Measurements from ENCODE around the gene ZNF605. TPM values are rescaled to one million over a fixed set of nuclear protein-coding genes. Genes with fewer than 3 reads are reported as not detected.

Gene ZNF605
- total RNA-seq: 10 to 100 TPM in 2 of 4 donors, 1 to 10 TPM in 2; 4.5 to 21.3 (median 10.3) TPM

DNA sequence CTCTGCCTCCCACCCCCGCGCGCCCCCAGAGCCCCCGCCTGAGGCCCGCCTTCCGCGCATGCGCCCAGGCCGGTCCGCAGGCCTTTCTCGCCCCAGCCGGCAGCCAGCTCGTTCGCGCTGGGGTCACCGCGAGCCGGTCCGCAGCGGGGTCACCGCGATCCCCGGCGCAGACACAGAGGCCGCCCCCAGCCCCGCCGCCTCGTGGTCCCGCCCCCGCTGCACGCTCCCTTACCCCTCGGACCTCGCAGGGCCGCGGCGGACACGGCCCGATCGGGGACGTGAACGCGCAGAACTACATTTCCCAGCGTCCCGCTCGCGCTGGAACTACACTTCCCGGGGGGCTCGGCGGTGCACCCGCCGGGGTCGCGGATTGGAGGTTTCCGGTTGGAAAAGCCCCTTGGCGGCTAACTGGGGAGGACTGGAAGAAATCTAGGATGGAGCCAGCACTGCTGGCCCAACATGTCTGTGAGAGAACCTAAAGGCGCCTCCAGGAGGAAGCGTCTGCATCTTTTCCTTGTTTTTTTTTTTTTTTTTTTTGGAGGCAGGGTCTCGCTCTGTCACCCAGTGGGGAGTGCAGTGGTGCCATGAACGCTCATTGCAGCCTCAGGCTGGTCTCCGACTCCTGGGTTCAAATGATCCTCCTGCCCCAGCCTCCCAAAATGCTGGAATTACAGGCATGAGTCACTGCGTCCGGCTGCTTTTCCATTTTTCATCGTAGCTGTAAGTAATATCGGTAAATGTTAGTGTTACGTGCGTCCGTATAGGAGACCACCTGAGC, at the start of gene ZNF605:
Gene ZNF605, minus strand, starts transcription at position 296 of the 778 bp plus-strand sequence. CDS start 10,671 bp downstream, outside the sequence.
- Histone ChIP-seq H3K27me3 (no peaks in the 10 kb centered on the region), H3K4me1 (peaks cover 4 to 12% (median 9%) of the 10 kb centered on the region in 4 donors), H3K9me3 (peaks cover 0 to 8% of the 10 kb centered on the region in 2 donors), H3K36me3 (no peaks in the 10 kb centered on the region), H3K27ac (peak within 1 kb of the TSS; percentile 88 to 96 (median 92)), H3K4me3 (peak within 1 kb of the TSS; percentile 82 to 100 (median 87))
- TF ChIP-seq POLR2AphosphoS5 (IDR thresholded peaks at IDR 0.05) (peak in 2 of 3 donors; percentile 55 to 56), POLR2A (IDR thresholded peaks at IDR 0.05) (no peak)
- intact Hi-C loops (cut with DNase I; ENCODE audit: low total_unique reads) (no loop called here), in situ Hi-C loops (cut with MboI; ENCODE audit: low pct_ligation_motif_present in 1 of 4, low pct_unique_long_range_greater_than_20kb in 1 of 4, low sequenced_read_pairs in 3 of 4) (no loop called here)
- 3 to 9% methylated on average over 10 to 57 of the region's 67 CpGs for WGBS, 2 donors (ENCODE audit: low coverage in 1 of 2)
- DNase-seq: peak; percentile 87

DNA sequence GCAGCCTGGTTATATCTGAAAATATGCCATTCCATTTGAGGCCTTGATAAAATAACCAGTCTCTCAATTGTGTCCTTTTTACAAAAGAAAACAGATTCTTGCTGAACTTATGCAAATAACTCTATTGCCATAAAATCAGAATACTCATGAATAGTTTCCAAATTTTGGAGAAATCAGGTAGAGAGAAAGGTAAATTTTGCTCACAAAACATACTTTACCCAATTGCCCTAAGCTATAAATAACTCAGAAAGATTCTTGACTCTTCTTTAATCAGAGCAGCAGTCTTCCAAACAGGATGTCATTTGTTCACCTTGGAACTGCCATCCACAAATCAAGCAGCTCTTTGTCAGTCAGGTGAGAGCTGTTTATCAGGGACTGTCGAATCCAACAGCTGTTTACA, 42.6 kb upstream of the ZNF605 start:
- peaks cover 0 to 70% (median 9%) of the 10 kb centered on the region in 4 donors for H3K36me3 ChIP-seq
- peaks cover 92 to 95% of the 10 kb centered on the region in 2 donors for H3K9me3 ChIP-seq
- 0 to 30% methylated on average over 1 of the region's 1 CpG for WGBS, 2 donors (ENCODE audit: low coverage in 1 of 2)

DNA sequence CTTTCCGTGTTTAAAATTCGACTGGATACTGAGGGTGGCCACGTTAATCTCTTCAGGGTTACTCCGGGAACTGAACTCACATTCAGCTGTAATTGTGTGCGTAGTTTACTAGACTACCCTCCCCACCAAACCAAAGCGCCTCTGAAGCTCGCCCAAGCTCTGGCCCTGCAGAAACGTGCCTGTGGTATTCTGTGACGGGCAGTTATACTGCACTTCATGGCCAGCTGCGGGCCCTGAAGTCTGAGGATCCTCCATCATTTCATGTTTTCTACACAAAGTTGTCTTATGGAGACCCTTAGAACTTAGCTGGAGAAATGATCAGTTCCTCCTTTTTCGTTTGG, 30.7 kb upstream of the ZNF605 start:
- no peak for DNase-seq
- peaks cover 0 to 31% (median 9%) of the 10 kb centered on the region in 4 donors for H3K36me3 ChIP-seq
- peaks cover 33 to 36% of the 10 kb centered on the region in 2 donors for H3K9me3 ChIP-seq
- H3K4me3 ChIP-seq: peak overlapping the region; percentile 79 to 98 (median 94)
- in situ Hi-C loops (cut with MboI; ENCODE audit: low pct_ligation_motif_present in 1 of 4, low pct_unique_long_range_greater_than_20kb in 1 of 4, low sequenced_read_pairs in 3 of 4): no loop called here
- no peaks in the 10 kb centered on the region for H3K27me3 ChIP-seq
- 4 to 8% methylated on average over 1 to 11 of the region's 11 CpGs for WGBS, 2 donors (ENCODE audit: low coverage in 1 of 2)
- peak overlapping the region; percentile 78 to 93 (median 92) for H3K27ac ChIP-seq
- intact Hi-C loops (cut with DNase I; ENCODE audit: low total_unique reads): no loop called here
- peaks cover 0 to 18% (median 8%) of the 10 kb centered on the region in 4 donors for H3K4me1 ChIP-seq
- TF ChIP-seq POLR2AphosphoS5 (IDR thresholded peaks at IDR 0.05): no peak
- no peak for TF ChIP-seq POLR2A (IDR thresholded peaks at IDR 0.05)
- TF ChIP-seq EP300 (IDR thresholded peaks at IDR 0.05; ENCODE audit: low read depth): no peak
- TF ChIP-seq, protein P1, sequence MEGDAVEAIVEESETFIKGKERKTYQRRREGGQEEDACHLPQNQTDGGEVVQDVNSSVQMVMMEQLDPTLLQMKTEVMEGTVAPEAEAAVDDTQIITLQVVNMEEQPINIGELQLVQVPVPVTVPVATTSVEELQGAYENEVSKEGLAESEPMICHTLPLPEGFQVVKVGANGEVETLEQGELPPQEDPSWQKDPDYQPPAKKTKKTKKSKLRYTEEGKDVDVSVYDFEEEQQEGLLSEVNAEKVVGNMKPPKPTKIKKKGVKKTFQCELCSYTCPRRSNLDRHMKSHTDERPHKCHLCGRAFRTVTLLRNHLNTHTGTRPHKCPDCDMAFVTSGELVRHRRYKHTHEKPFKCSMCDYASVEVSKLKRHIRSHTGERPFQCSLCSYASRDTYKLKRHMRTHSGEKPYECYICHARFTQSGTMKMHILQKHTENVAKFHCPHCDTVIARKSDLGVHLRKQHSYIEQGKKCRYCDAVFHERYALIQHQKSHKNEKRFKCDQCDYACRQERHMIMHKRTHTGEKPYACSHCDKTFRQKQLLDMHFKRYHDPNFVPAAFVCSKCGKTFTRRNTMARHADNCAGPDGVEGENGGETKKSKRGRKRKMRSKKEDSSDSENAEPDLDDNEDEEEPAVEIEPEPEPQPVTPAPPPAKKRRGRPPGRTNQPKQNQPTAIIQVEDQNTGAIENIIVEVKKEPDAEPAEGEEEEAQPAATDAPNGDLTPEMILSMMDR (IDR thresholded peaks at IDR 0.05): no peak

More for the DNA sequence above, 42.6 kb upstream of the ZNF605 start:
- H3K27me3 ChIP-seq: no peaks in the 10 kb centered on the region
- in situ Hi-C loops (cut with MboI; ENCODE audit: low pct_ligation_motif_present in 1 of 4, low pct_unique_long_range_greater_than_20kb in 1 of 4, low sequenced_read_pairs in 3 of 4) (no loop called here), intact Hi-C loops (cut with DNase I; ENCODE audit: low total_unique reads) (no loop called here)
- DNase-seq: no peak
- TF ChIP-seq POLR2AphosphoS5 (IDR thresholded peaks at IDR 0.05) (no peak), POLR2A (IDR thresholded peaks at IDR 0.05) (no peak), EP300 (IDR thresholded peaks at IDR 0.05; ENCODE audit: low read depth) (no peak)
- TF ChIP-seq, protein P1 (IDR thresholded peaks at IDR 0.05): no peak
- no peak overlapping the region for H3K27ac ChIP-seq
- H3K4me3 ChIP-seq: no peak overlapping the region
- no peaks in the 10 kb centered on the region for H3K4me1 ChIP-seq

DNA sequence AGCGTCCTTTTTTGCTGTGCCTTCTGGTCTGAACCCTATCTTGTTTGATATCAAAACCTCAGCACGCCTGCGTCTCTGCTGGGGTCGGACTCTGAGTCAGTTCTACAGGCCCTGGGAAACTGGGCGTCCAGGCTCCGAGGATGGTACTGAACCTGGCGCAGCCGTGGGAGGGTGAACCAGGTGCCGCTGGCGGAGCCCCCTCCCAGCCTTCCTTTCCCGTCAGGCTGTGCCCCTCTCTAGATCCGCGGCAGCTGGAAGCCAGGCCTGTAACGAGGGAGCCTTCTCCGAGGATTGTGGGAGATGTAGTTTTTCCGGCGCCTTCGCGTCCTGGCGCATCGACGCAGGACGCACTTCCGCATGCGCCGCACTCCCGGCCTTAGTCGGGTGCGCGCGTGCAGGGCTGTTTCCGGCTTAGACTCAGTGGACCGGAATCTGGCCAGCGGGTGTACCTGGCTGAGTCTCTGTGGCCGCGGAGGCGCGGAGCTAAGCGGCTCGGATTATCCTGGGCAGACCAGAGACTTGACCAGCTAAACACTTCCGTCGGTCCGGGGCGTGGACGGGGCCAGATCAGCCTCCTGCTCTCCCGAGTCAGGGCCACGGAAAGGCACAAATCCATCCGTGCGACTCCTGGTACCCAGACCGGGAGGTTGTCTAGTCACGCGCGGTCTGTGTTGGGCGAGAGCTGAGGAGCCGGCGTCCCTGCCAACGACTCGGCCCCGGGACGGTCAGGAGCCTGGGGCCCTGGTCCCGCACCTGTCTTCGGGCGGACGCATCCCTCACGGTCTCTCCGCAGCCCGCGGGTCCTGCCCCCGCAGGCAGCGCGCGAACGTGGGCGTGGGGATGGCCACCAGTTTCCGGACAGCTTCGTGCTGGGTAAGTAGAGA, 30.1 kb upstream of the ZNF605 start, which contains the start of gene ZNF26:
Gene ZNF26, plus strand, starts transcription at position 367 of the 884 bp plus-strand sequence. Its CDS starts 474 bp downstream, at position 841.
- Histone ChIP-seq H3K27me3 (no peaks in the 10 kb centered on the region), H3K27ac (peak within 1 kb of the TSS; percentile 78 to 93 (median 92)), H3K4me1 (peaks cover 0 to 18% (median 8%) of the 10 kb centered on the region in 4 donors), H3K36me3 (peaks cover 0 to 25% (median 9%) of the 10 kb centered on the region in 4 donors), H3K9me3 (peaks cover 31% of the 10 kb centered on the region in 2 donors), H3K4me3 (peak within 1 kb of the TSS; percentile 79 to 98 (median 94))
- intact Hi-C loops (cut with DNase I; ENCODE audit: low total_unique reads): no loop called here
- in situ Hi-C loops (cut with MboI; ENCODE audit: low pct_ligation_motif_present in 1 of 4, low pct_unique_long_range_greater_than_20kb in 1 of 4, low sequenced_read_pairs in 3 of 4): no loop called here
- peak; percentile 93 for DNase-seq
- 1 to 20% methylated on average over 1 to 70 of the region's 76 CpGs for WGBS, 2 donors (ENCODE audit: low coverage in 1 of 2)
- TF ChIP-seq, protein P1 (IDR thresholded peaks at IDR 0.05): no peak
- TF ChIP-seq POLR2AphosphoS5 (IDR thresholded peaks at IDR 0.05) (peak; percentile 76 to 84 (median 81)), EP300 (IDR thresholded peaks at IDR 0.05; ENCODE audit: low read depth) (no peak), POLR2A (IDR thresholded peaks at IDR 0.05) (peak; percentile 69)
